DOHH2 (cell line): ENCODE results near the gene CLK3.

Source experiments
- EZH2phosphoT487 ChIP-seq: fragments of 200-600 bp; sonication (generic); IDR thresholded peaks from 2 replicates; pipeline ENCODE4 v1.6.1; 2017; ENCODE audit warnings: borderline replicate concordance, mild to moderate bottlenecking, antibody characterized with exemption, low read length, moderate library complexity, mixed read lengths
- TF ChIP-seq, protein P1 (sequence below): fragments of 200-600 bp; sonication (generic); IDR thresholded peaks from one replicate; pipeline ENCODE4 v1.5.1; 2014; ENCODE audit warnings: antibody characterized with exemption, mild to moderate bottlenecking, low read depth, low read length; ENCODE audit not compliant: poor library complexity, severe bottlenecking

DNA sequence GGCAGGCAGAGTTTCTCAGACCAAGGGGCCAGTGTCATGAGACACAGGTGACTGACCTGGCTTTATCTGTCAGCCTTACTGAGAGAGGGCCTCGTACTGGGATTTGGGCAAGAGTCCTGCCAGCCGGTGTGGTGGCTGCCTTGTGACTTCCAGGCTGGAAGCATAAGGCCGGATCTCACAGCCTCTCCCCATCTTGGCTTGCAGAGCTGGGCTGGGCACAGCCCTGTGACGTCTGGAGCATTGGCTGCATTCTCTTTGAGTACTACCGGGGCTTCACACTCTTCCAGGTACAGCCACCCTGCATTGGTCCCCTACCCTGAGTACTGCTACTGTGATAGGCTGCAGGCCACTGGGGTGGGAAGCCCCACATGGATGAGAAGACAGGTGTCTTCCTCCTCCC is 12.1 kb downstream of the CLK3 start:
- TF ChIP-seq, protein P1, sequence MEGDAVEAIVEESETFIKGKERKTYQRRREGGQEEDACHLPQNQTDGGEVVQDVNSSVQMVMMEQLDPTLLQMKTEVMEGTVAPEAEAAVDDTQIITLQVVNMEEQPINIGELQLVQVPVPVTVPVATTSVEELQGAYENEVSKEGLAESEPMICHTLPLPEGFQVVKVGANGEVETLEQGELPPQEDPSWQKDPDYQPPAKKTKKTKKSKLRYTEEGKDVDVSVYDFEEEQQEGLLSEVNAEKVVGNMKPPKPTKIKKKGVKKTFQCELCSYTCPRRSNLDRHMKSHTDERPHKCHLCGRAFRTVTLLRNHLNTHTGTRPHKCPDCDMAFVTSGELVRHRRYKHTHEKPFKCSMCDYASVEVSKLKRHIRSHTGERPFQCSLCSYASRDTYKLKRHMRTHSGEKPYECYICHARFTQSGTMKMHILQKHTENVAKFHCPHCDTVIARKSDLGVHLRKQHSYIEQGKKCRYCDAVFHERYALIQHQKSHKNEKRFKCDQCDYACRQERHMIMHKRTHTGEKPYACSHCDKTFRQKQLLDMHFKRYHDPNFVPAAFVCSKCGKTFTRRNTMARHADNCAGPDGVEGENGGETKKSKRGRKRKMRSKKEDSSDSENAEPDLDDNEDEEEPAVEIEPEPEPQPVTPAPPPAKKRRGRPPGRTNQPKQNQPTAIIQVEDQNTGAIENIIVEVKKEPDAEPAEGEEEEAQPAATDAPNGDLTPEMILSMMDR: no peak
- no peak for TF ChIP-seq EZH2phosphoT487
